Erythroblast (primary cell): Measurements from ENCODE around the gene NKAIN2.

Experiments
- GATA1 ChIP-seq: IDR thresholded peaks from 2 replicates; pipeline ENCODE4 v1.6.1; 2011; ENCODE audit warnings: low read depth, mild to moderate bottlenecking, control low read depth, low read length, moderate library complexity
- POLR2A ChIP-seq: IDR thresholded peaks from 2 replicates; pipeline ENCODE4 v1.6.1; 2011; ENCODE audit warnings: mild to moderate bottlenecking, low read length

- TF ChIP-seq POLR2A (no peak), GATA1 (no peak)
Observed at GRCh38 chr6:124423621-124424020, 620.0 kb downstream of the NKAIN2 start.
